ENCODE data around the gene SH3PXD2A. TPM values are rescaled to one million over a fixed set of nuclear protein-coding genes. Genes with fewer than 3 reads are reported as not detected.
"Not testable (repeated sequence)": the region's sequence is repeated elsewhere in the genome, so short reads cannot be mapped to it uniquely, and the experiment has no call there.

Gene SH3PXD2A
- total RNA-seq, 2 experiments from 2014 or later = 7.8 to 8.5 TPM

- Mint-ChIP-seq H3K9me3 (no peaks in the 10 kb centered on the region), H3K4me3 (peak overlapping the region; percentile 53), H3K4me1 (ENCODE audit: low read depth) (peaks cover 59% of the 10 kb centered on the region), H3K27ac (peak overlapping the region; percentile 46), H3K27me3 (ENCODE audit: low read depth) (no peaks in the 10 kb centered on the region), H3K36me3 (ENCODE audit: low read depth) (no peaks in the 10 kb centered on the region)
- intact Hi-C loops (cut with micrococcal nuclease) = no loop called here
- DNase-seq = no peak
- CTCF ChIA-PET = interaction anchor here (0.7 to 5.6 kb wide), 10 partner anchors 11 to 96 kb away, joined by 3 to 54 read pairs (median 4); no protein-coding TSS in a partner anchor
Measured at GRCh38 chr10:103764296-103765088, 90.9 kb downstream of the SH3PXD2A start.

GRCh38 chr10:103763374-103764202, 91.8 kb downstream of the SH3PXD2A start:
- peak overlapping the region; percentile 46 for H3K27ac Mint-ChIP-seq
- no peaks in the 10 kb centered on the region for H3K9me3 Mint-ChIP-seq
- CTCF ChIA-PET = interaction anchor here (1.0 to 5.6 kb wide), 7 partner anchors 10 to 97 kb away, joined by 3 to 54 read pairs (median 4); no protein-coding TSS in a partner anchor
- DNase-seq = peak; percentile 55
- no peaks in the 10 kb centered on the region for H3K36me3 Mint-ChIP-seq (ENCODE audit: low read depth)
- peaks cover 61% of the 10 kb centered on the region for H3K4me1 Mint-ChIP-seq (ENCODE audit: low read depth)
- H3K4me3 Mint-ChIP-seq = peak overlapping the region; percentile 53
- H3K27me3 Mint-ChIP-seq (ENCODE audit: low read depth) = no peaks in the 10 kb centered on the region
- intact Hi-C loops (cut with micrococcal nuclease) = no loop called here

GRCh38 chr10:103762916-103763315, 92.5 kb downstream of the SH3PXD2A start:
- no peaks in the 10 kb centered on the region for H3K27me3 Mint-ChIP-seq (ENCODE audit: low read depth)
- H3K36me3 Mint-ChIP-seq (ENCODE audit: low read depth) = no peaks in the 10 kb centered on the region
- no peak overlapping the region for H3K4me3 Mint-ChIP-seq
- H3K9me3 Mint-ChIP-seq = no peaks in the 10 kb centered on the region
- H3K4me1 Mint-ChIP-seq (ENCODE audit: low read depth) = peaks cover 62% of the 10 kb centered on the region
- CTCF ChIA-PET = interaction anchor here (5.6 kb wide), 1 partner anchor 10 kb away, joined by 54 read pairs; no protein-coding TSS in a partner anchor
- DNase-seq = no peak
- H3K27ac Mint-ChIP-seq = no peak overlapping the region
- intact Hi-C loops (cut with micrococcal nuclease) = no loop called here

- H3K4me3 Mint-ChIP-seq = no peak overlapping the region
- no peaks in the 10 kb centered on the region for H3K9me3 Mint-ChIP-seq
- H3K4me1 Mint-ChIP-seq (ENCODE audit: low read depth) = peaks cover 66% of the 10 kb centered on the region
- CTCF ChIA-PET = interaction anchor here (0.7 to 5.6 kb wide), 2 partner anchors 9 to 58 kb away, joined by 3 to 54 read pairs; no protein-coding TSS in a partner anchor
- no peaks in the 10 kb centered on the region for H3K27me3 Mint-ChIP-seq (ENCODE audit: low read depth)
- intact Hi-C loops (cut with micrococcal nuclease) = no loop called here
- H3K36me3 Mint-ChIP-seq (ENCODE audit: low read depth) = no peaks in the 10 kb centered on the region
- no peak overlapping the region for H3K27ac Mint-ChIP-seq
- no peak for DNase-seq
Measured at GRCh38 chr10:103762162-103762561, 93.2 kb downstream of the SH3PXD2A start.

GRCh38 chr10:103761075-103761920, 94.1 kb downstream of the SH3PXD2A start:
- Mint-ChIP-seq H3K9me3 (no peaks in the 10 kb centered on the region), H3K36me3 (ENCODE audit: low read depth) (no peaks in the 10 kb centered on the region), H3K4me3 (no peak overlapping the region), H3K27ac (no peak overlapping the region), H3K4me1 (ENCODE audit: low read depth) (peaks cover 58% of the 10 kb centered on the region), H3K27me3 (ENCODE audit: low read depth) (no peaks in the 10 kb centered on the region)
- intact Hi-C loops (cut with micrococcal nuclease) = no loop called here
- DNase-seq = no peak
- CTCF ChIA-PET = interaction anchor here (1.3 to 5.6 kb wide), 3 partner anchors 8 to 49 kb away, joined by 3 to 54 read pairs (median 7); no protein-coding TSS in a partner anchor

- H3K36me3 Mint-ChIP-seq (ENCODE audit: low read depth); DNase-seq; H3K27ac Mint-ChIP-seq; intact Hi-C loops (cut with micrococcal nuclease); H3K9me3 Mint-ChIP-seq; H3K27me3 Mint-ChIP-seq (ENCODE audit: low read depth); H3K4me3 Mint-ChIP-seq: not testable (repeated sequence)
- CTCF ChIA-PET = interaction anchor here (1.3 to 1.4 kb wide), 2 partner anchors 8 to 48 kb away, joined by 3 to 7 read pairs; no protein-coding TSS in a partner anchor
- H3K4me1 Mint-ChIP-seq (ENCODE audit: low read depth) = peaks cover 48% of the 10 kb centered on the region
Measured at GRCh38 chr10:103760233-103760632, 95.1 kb downstream of the SH3PXD2A start.

- intact Hi-C loops (cut with micrococcal nuclease) = loop anchor here (1.0 kb wide), 1 partner anchor 14 kb away; no protein-coding TSS in a partner anchor
- peak; percentile 72 for DNase-seq
- CTCF ChIA-PET = interaction anchor here (0.8 to 1.5 kb wide), 3 partner anchors 22 to 109 kb away, joined by 3 read pairs; no protein-coding TSS in a partner anchor
- no peaks in the 10 kb centered on the region for H3K36me3 Mint-ChIP-seq (ENCODE audit: low read depth)
- H3K27ac Mint-ChIP-seq = peak overlapping the region; percentile 32
- H3K9me3 Mint-ChIP-seq = no peaks in the 10 kb centered on the region
- peaks cover 39% of the 10 kb centered on the region for H3K4me1 Mint-ChIP-seq (ENCODE audit: low read depth)
- H3K27me3 Mint-ChIP-seq (ENCODE audit: low read depth) = no peaks in the 10 kb centered on the region
- H3K4me3 Mint-ChIP-seq = no peak overlapping the region
Measured at GRCh38 chr10:103759100-103759781, 96.1 kb downstream of the SH3PXD2A start.

GRCh38 chr10:103758294-103758681, 97.1 kb downstream of the SH3PXD2A start:
- CTCF ChIA-PET = interaction anchor here (0.6 to 1.5 kb wide), 4 partner anchors 17 to 110 kb away, joined by 3 read pairs; no protein-coding TSS in a partner anchor
- intact Hi-C loops (cut with micrococcal nuclease) = no loop called here
- Mint-ChIP-seq H3K27ac (no peak overlapping the region), H3K4me1 (ENCODE audit: low read depth) (peaks cover 29% of the 10 kb centered on the region), H3K27me3 (ENCODE audit: low read depth) (no peaks in the 10 kb centered on the region), H3K4me3 (no peak overlapping the region), H3K36me3 (ENCODE audit: low read depth) (no peaks in the 10 kb centered on the region), H3K9me3 (peaks cover 1% of the 10 kb centered on the region)
- no peak for DNase-seq

- Mint-ChIP-seq H3K9me3 (peaks cover 1% of the 10 kb centered on the region), H3K27me3 (ENCODE audit: low read depth) (no peaks in the 10 kb centered on the region), H3K27ac (no peak overlapping the region), H3K36me3 (ENCODE audit: low read depth) (no peaks in the 10 kb centered on the region), H3K4me1 (ENCODE audit: low read depth) (peaks cover 23% of the 10 kb centered on the region), H3K4me3 (no peak overlapping the region)
- no peak for DNase-seq
- intact Hi-C loops (cut with micrococcal nuclease) = no loop called here
- CTCF ChIA-PET = interaction anchor here (0.6 to 1.5 kb wide), 5 partner anchors 17 to 128 kb away, joined by 3 read pairs; no protein-coding TSS in a partner anchor
Measured at GRCh38 chr10:103757531-103758293, 97.7 kb downstream of the SH3PXD2A start.

GRCh38 chr10:103756277-103756869, 99.0 kb downstream of the SH3PXD2A start:
- H3K9me3 Mint-ChIP-seq = peaks cover 1% of the 10 kb centered on the region
- peaks cover 22% of the 10 kb centered on the region for H3K4me1 Mint-ChIP-seq (ENCODE audit: low read depth)
- DNase-seq = no peak
- intact Hi-C loops (cut with micrococcal nuclease) = no loop called here
- H3K4me3 Mint-ChIP-seq = no peak overlapping the region
- H3K27ac Mint-ChIP-seq = no peak overlapping the region
- CTCF ChIA-PET = interaction anchor here (0.8 kb wide), 1 partner anchor 9 kb away, joined by 3 read pairs; no protein-coding TSS in a partner anchor
- no peaks in the 10 kb centered on the region for H3K36me3 Mint-ChIP-seq (ENCODE audit: low read depth)
- H3K27me3 Mint-ChIP-seq (ENCODE audit: low read depth) = no peaks in the 10 kb centered on the region

All from activated naive CD4-positive, alpha-beta T cell treated with anti-CD3 and anti-CD28 coated beads for 36 hours (primary cell).